Occipital lobe (tissue), 2 donors: Measurements from ENCODE around the gene NEDD9. TPM values are rescaled to one million over a fixed set of nuclear protein-coding genes. Genes with fewer than 3 reads are reported as not detected.

Experiments
- DNase-seq: peaks from one replicate; lab custom pipeline; 2025; lab: John Stamatoyannopoulos, UW
- total RNA-seq: library from RNA; depleted of rRNA; stranded (reverse); fragments of >200 nt; gene quantifications from one replicate; pipeline ENCODE4 v1.2.3, GENCODE V29; 2014

The NEDD9 gene
- total RNA-seq, 1 donor from 2014 or later: 19.2 TPM

DNA sequence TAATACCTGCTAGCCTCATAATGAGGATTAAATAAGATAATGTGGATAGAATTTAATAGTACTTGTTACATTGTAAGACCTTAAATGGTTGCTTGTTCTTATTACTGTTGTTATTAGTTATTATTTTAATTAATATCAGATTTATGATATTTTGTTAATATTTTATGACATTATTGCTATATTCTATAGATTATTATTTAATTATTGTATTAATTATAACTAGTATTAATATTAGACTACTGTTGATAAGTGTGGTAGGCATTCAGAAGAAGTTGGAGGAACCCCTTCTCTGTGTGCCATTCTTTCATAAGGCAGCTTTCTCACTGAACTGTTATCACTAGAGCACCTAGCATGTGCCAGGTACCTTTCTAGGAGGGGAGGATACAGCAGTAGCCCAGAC, 2.6 kb upstream of the NEDD9 start:
- no peak for DNase-seq

DNA sequence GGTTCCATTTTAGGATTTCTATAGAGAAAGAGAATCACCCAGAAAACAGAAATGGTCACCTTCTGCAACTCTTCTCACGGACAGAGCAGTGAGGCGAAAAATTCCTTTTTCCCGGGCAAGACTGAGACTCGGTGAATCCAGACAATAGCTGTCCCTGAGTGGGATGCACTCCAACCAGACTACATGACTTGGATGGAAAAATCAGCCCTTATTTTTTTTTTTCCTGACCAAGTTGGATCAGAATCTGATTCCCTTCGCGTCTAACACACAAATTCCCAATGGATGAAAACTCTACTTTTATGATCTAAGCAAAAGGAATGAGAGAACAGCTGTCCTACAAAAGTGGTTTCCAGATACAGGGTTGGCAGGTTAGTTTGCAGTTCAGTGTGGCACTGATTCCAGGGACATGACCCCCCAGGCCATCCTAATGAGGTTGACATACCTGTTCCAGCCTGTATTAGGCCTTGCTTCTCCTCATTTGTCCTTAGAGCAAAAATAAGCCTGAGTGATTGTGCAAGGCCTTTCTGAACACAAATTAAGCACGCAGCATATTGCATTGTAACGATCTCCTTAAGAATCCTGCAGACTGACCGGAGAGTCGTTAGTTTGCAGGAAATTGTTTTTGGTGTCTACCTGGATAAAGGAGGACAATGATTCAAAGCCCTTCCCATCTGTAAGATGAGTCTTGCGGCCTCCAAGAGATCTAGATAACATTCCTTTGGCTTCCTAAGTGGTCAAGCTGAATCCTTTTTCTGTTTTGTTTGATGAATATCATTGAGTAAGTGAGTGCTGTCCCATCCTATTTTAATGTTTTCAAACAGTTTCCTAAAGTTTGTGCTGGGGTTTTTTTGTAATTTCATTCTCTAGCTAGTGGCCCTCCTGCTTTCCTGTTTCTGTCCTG, 1.5 kb upstream of the NEDD9 start:
- DNase-seq: no peak

- no peak for DNase-seq
Observed at GRCh38 chr6:11232770-11233626, 530 bp upstream of the NEDD9 start.

- no peak for DNase-seq
Observed at GRCh38 chr6:11231564-11232192, 790 bp downstream of the NEDD9 start.

- DNase-seq: no peak
Observed at GRCh38 chr6:11231108-11231463, 1.4 kb downstream of the NEDD9 start.

DNA sequence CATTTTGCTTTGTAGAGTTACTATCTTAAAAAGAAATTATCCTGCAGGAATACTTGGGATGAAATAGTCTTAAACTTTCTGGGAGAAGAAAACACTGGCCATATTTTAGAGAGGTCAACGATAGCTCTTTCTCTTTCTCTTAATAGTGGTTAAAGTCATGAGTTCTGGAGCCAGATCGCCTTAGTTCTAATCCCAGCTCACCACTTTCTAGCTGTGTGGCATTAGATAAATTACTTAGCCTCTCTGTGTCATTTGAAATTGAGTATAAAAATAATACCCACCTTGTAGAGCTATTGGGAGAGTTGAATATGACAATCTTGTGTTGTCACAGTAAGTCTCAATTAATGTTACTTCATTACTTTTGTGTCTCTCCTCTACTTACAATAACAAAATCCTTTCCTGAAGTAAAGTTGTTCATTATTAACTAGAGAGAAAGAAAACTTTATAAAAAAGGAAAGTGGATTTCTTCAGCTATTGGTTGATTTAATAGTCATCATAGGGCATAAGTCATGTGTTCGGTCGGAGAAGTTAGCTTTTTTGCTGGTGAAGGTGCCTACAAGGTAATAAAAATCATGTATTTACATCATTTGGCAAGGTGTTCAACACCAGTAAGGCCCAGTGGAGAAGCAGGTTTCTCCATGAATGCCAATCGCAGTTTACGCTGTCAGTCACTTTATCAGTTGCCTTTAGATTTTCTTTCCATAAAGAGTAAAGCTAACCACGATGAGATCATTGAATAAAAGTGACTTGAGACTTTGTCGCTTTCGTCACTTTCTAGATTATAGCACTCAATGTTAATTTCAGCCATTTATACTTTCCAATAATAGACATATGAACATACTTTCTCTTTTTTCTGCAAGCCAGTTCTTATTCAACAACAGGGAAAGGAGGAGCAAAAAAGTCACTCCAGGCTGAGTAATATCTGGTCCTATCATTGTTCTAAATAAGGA, 2.0 kb downstream of the NEDD9 start:
- DNase-seq: no peak

GRCh38 chr6:11229655-11230046, 2.8 kb downstream of the NEDD9 start:
- DNase-seq: no peak

DNA sequence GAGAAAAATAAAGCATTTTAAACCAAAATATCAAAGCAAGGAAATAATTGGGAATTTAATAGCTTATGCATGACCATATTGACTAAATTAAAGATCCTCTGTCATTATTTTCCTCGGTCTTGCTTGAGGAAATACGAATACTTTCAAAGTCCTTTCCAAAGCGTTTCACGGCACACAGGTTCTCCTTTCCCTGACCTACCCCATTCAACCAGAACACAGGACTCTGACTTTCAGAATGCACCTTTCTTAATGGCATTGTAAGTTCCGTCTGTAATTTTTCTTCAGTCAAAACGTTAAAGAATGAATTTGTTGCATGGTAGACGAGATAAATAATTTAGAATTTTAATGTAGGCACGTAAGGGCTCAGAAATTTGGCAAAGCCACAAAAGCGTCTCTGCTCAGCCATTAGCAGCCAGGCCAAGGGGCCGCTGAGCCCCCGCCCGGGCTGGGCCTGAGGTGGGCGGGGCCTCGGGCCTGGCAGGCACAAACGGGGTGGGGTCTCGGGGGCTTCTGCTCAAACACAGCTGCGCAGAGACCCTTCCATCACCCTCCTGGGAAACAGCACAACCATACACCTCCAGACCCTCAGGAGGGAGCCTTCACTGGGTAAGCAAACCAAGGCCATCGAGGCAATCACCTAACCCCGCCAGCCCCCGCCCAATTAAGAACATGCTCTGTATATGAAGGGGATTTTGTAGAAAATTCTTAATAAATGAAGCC, 3.4 kb downstream of the NEDD9 start:
- no peak for DNase-seq

DNA sequence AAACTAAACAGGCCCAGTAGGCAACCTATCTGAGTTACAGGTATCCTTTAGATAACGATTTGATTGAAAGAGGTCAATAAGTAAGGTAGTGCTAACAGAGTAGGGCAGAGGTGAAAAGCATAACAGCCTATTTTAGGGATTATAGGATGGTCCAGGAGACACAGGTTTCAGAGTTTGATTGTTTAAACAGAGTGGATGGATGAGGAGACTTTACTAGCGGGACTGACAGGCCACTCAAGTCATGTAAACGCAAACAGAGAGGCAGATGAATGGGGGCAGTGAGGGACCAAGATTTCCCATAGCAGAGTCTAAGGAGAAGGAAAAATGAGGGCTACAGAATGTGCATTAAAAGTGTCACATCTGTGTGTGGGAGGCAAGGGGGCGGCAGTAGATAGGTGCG, 4.8 kb downstream of the NEDD9 start:
- DNase-seq: no peak

DNA sequence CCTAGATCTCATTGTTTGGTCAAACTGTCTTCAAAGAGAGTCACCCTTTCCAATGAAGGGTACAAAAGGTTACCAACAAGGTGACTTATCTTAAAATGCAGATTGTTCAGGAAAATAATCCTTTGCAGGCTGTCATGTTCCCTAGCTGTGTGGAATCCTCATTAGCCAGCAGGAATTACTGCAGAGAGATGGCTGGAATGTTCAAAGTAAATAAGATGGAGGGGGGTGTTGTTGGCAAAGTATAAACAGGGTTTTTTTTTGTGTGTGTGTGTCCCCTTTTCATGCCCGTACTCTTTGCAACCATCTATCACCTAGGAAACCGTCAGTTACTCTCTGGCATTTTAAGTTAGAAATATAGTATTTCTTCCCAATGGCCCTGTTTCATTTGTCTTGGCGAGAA, 6.5 kb downstream of the NEDD9 start:
- DNase-seq: no peak

DNA sequence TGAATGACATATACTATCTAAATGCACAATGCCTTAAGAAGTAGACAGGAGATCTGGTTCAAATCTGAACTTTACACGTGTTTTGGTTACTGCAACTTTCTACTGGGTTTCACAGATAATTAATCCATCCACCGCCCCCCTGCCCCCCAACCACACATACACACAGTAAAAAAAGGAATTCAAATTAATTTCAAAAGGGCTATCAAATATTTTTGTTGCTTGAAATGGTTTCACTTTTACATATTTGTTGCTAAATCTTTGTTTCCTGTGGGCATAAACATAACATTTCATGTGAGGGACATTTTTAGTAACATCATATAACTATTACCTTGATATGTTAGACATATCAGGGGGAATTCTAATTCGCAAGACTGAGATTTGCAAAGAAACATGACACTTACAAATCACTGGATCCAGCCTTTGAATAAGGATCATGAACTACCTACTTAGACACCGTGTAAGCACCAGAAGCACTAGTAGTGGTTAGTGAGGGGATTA, 7.5 kb downstream of the NEDD9 start:
- no peak for DNase-seq

- DNase-seq: no peak
Observed at GRCh38 chr6:11224252-11224965, 8.1 kb downstream of the NEDD9 start.

DNA sequence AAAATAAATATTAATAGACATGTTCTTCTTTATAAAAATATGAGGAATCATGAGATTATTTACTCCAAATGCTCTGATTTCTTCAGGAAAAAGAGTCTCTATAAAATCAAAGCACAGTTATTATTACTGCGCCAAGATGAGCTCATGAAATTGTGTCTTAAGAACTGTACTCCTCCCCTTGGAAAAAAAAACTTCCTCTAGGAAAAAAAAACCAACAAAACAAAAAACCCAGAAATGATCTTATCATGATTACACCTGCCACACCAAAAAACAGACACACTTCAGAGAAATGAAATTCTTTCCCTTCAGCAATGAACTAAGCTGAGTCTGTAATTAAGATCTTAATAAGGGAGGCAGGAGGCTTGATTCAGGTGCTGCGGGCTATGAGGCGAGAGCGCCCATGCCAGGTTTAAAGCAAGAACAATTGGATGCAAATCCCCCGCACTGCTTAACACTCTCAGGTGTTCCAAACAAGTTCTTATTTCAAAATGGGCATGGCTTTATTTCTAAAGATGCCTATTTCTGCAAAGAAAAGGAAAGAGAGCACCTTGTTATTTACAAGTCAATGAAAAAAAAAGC, 9.1 kb downstream of the NEDD9 start:
- no peak for DNase-seq

DNA sequence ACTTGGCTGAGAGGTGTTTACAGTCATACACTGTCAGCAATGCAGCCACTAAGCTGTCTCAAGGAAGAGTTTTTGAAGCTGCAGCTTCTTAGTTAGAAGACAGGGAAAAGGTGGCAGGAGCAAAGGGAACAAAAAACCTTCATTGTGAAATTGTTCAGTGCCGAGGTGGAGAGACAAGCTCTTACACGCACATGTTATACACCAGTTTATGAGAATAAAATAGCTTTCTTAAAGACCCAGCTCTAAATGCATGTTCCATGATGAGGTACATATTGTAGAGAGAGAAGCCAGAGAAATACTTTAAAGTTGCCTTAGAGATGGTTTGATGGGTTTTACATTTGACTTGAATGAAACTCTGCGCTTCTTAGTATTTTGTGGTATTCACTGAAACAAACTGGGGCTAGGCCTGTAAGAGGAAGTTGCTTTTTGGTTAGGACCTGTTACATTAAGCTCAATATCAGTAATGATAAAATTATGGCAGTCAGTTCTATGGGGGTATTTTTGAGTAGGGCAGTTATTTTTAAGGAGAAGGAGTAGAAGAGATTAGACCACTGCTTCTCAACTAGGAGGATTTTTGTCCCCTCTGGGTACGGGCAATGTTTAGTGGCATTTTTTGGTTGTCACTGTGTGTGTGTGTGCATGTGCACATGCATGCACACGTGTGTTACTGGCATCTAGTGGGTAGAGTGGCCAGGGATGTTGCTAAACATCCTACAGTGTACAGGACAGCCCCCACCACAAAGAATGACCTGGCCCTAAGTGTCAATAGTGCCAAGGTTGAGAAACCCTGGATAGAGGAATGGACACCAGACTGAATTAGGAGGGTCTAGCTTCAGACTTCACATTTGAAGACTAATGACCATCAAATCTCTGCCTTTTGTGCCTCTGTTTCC, 9.8 kb downstream of the NEDD9 start:
- DNase-seq: no peak

- no peak for DNase-seq
Observed at GRCh38 chr6:11221623-11222384, 10.7 kb downstream of the NEDD9 start.

DNA sequence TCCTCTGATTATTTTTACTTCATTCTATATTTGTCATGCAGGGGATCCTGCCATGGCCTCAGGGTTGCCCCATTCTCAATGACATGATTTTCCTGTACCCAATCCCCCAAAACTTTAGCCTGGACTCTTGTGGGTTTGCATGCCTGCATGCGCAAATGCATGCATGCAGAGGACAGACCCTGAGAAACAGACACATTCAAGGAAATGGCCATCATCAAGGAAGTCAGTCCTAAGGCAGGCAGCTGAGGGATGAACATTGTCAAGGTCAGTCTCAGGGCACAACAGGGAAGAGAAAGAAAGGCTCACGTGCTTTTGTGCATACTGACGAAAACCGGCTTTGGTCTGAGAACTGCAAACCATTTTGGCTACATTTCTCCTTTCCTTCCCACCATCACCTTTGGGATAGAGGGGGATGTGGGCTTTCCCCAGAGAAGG, 13.1 kb downstream of the NEDD9 start:
- DNase-seq: no peak
